BJ (cell line): ENCODE measurements around the gene STK16. TPM values are rescaled to one million over a fixed set of nuclear protein-coding genes. Genes with fewer than 3 reads are reported as not detected.

ENCODE experiments used
- CTCF ChIA-PET: fragments of 350-600 bp; formaldehyde crosslinking; extraction: SDS; loops from one replicate; lab custom pipeline; 2021; ENCODE audit warnings: antibody characterized with exemption, inconsistent platforms; lab: Yijun Ruan, JAX
- POLR2A ChIA-PET: fragments of 300-600 bp; sonication (Branson Sonifier 250); formaldehyde crosslinking; extraction: SDS; loops from one replicate; lab custom pipeline; 2021; ENCODE audit warnings: antibody characterized with exemption; lab: Charles Lee
- DNase-seq: peaks from one replicate; pipeline ENCODE4 v3.0.0-alpha.2; 2011; ENCODE audit warnings: low read depth
- H3K27me3 ChIP-seq: 2 replicates; pipeline ENCODE4 v1.6.0; 2011; ENCODE audit warnings: low read length; ENCODE audit not compliant: control insufficient read depth, insufficient read depth
- H3K36me3 ChIP-seq: 2 replicates; pipeline ENCODE4 v1.5.1; 2011; ENCODE audit warnings: low read length; ENCODE audit not compliant: control insufficient read depth, insufficient read depth
- H3K4me3 ChIP-seq: 2 replicates; pipeline ENCODE4 v1.5.1; 2011; ENCODE audit warnings: low read depth, mild to moderate bottlenecking, control low read depth, low read length
- polyA plus RNA-seq: library from polyadenylated mRNA; depleted of rRNA; stranded (reverse); fragments of >200 nt; gene quantifications from 2 replicates; pipeline ENCODE4 v1.2.3, GENCODE V29; 2011
- TF ChIP-seq, protein P1 (sequence below): IDR thresholded peaks from 2 replicates; pipeline ENCODE4 v1.5.1; 2011; ENCODE audit warnings: low read depth, mild to moderate bottlenecking, control low read depth, inconsistent platforms, low read length, moderate library complexity; ENCODE audit not compliant: insufficient read depth

STK16 gene
- polyA plus RNA-seq, 1 experiment = 64.2 TPM

DNA sequence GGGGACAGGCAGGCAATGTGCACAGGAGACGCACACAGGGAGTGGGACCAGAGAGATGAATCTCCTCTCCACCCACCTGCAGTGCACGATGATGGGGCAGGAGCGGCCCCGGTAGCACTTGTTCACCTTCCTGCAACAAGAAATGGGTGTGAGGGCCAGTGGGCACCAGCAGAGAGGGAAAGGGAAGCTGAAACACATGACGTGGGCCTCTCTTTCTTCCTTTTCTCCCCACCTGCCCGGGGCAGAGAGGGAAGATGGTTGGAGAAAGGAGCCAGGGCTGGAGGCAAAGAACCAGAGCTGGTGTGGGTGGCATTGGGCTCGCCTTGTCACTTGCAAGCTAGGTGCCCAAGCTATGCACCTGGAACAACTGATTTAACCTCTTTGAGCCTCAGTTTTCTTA is 46.1 kb downstream of the STK16 start:
- TF ChIP-seq, protein P1, sequence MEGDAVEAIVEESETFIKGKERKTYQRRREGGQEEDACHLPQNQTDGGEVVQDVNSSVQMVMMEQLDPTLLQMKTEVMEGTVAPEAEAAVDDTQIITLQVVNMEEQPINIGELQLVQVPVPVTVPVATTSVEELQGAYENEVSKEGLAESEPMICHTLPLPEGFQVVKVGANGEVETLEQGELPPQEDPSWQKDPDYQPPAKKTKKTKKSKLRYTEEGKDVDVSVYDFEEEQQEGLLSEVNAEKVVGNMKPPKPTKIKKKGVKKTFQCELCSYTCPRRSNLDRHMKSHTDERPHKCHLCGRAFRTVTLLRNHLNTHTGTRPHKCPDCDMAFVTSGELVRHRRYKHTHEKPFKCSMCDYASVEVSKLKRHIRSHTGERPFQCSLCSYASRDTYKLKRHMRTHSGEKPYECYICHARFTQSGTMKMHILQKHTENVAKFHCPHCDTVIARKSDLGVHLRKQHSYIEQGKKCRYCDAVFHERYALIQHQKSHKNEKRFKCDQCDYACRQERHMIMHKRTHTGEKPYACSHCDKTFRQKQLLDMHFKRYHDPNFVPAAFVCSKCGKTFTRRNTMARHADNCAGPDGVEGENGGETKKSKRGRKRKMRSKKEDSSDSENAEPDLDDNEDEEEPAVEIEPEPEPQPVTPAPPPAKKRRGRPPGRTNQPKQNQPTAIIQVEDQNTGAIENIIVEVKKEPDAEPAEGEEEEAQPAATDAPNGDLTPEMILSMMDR = no peak
- DNase-seq = no peak
- H3K4me3 ChIP-seq = no peak overlapping the region
- no peaks in the 10 kb centered on the region for H3K27me3 ChIP-seq
- H3K36me3 ChIP-seq = 0 out of 2 replicates have a peak, but pooled peaks cover 2% of the 10 kb centered on the region
- ChIA-PET POLR2A (no interaction called here), CTCF (interaction anchor here (1.4 to 20.7 kb wide), 4 partner anchors 11 to 133 kb away, joined by 3 to 403 read pairs (median 98); partner anchors contain the start of genes CNPPD1, DNAJB2, NHEJ1 and SLC23A3)

DNA sequence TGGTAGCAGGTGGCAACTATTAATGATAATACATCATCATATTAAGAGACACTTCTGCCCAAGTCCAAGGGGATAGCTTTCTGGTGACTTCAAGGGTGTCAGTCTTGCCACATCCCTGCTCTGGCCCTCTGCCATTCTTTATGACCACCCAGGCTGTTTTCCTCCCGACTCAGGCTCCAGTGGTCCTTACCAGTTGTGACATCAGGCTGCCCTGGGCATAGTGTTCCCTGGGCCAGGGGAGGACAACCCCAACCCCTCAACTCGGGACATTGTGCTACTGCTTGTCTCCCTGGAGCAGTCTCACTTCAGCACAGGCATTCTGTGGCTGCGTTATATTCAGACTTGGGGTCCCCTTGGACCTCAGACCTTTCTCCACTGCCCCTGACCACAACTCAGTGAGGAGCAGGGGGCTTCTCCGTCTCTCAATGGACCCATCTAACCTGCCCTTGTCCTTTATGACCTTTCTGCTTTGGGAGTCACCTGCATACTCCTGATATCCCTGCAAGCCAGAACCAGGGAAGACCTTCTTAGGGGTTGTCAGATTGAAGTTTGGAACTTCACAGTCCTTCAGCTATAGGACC is 46.7 kb downstream of the STK16 start:
- TF ChIP-seq, protein P1 = no peak
- CTCF ChIA-PET = interaction anchor here (0.6 to 20.7 kb wide), 6 partner anchors 11 to 262 kb away, joined by 3 to 403 read pairs (median 47); partner anchors contain the start of genes CNPPD1, DNAJB2, NHEJ1 and SLC23A3
- H3K36me3 ChIP-seq = no peaks in the 10 kb centered on the region
- H3K4me3 ChIP-seq = no peak overlapping the region
- no peak for DNase-seq
- H3K27me3 ChIP-seq = no peaks in the 10 kb centered on the region
- POLR2A ChIA-PET = no interaction called here

DNA sequence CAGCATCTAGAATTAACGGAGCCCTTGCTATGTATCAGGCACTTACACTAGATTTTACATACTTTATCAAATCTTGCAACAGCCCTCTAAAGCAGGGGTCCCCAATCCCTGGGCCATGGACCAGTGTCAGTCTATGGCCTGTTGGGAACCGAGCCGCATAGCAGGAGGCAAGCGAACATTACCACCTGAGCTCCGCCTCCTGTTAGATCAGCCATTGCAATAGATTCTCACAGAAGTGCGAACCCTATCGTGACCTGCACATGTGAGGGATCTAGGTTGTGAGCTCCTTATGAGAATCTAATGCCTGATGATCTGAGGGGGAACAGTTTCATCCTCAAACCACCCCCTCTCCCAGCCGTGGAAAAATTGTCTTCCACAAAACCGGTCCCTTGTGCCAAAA is 47.3 kb downstream of the STK16 start:
- no peaks in the 10 kb centered on the region for H3K36me3 ChIP-seq
- H3K4me3 ChIP-seq = no peak overlapping the region
- DNase-seq = no peak
- H3K27me3 ChIP-seq = no peaks in the 10 kb centered on the region
- TF ChIP-seq, protein P1 = no peak
- CTCF ChIA-PET = interaction anchor here (1.6 to 20.7 kb wide), 5 partner anchors 12 to 134 kb away, joined by 4 to 403 read pairs (median 90); partner anchors contain the start of genes CNPPD1, DNAJB2, GLB1L and NHEJ1
- POLR2A ChIA-PET = no interaction called here

DNA sequence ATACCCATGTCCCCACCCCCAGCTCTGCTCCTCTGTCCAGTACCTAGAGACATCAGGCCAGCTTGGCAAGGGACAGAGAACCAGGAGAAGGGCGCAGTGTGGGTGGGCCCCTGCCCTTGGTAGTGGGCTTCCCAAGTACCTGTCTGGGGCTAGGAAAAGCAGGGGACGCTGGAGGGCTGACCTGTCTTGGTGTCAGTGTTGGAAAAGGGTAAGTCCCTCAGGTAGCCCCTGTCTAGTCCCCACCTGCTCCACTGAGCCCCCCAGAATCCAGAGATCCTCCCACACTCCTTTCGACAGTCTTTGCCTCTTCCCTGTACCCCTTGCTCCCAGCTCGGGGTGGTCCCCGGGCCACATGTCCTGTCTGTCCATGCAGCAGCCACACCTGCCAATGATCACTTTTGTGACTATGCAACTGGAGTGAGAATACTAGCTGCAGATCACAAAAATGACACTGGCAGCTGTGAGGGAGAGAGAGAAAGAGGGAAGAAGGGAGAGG is 48.5 kb downstream of the STK16 start:
- TF ChIP-seq, protein P1 = no peak
- ChIA-PET POLR2A (no interaction called here), CTCF (interaction anchor here (0.6 to 20.7 kb wide), 15 partner anchors 13 to 235 kb away, joined by 3 to 403 read pairs (median 14); partner anchors contain the start of genes CNPPD1, DNAJB2, DNPEP and GLB1L)
- no peak overlapping the region for H3K4me3 ChIP-seq
- no peaks in the 10 kb centered on the region for H3K27me3 ChIP-seq
- no peak for DNase-seq
- no peaks in the 10 kb centered on the region for H3K36me3 ChIP-seq
